Smooth muscle cell of the brain vasculature (primary cell): Measurements from ENCODE around the gene BHLHA15.

Experiments used
- DNase-seq: peaks from one replicate; pipeline ENCODE4 v3.0.0-alpha.2; 2012; ENCODE audit warnings: low read depth, low spot score

Gene BHLHA15

DNA sequence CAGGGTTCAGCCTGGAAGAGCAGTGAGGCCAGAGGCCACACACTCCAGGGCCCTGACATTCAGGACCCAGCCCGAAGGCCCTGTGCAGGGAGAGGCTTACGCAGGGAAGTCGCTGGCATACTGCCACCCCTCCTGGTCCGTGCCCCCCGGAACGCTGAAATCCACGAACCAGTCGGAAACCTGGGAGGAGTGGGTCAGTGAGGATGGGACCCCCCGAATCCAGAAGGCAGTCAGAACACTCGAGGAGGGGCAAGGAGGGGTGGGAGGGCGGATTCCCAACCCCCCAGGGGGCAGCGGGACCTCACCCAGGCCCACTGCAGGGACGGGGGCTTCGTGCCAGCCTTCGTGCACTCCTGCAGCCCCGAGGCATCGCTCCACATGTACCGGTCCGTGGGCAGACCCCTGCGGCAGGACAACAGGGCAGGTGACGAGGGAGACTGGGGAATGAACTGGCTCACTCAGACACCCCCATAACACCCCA lies 13.5 kb downstream of the BHLHA15 start:
- no peak for DNase-seq

DNA sequence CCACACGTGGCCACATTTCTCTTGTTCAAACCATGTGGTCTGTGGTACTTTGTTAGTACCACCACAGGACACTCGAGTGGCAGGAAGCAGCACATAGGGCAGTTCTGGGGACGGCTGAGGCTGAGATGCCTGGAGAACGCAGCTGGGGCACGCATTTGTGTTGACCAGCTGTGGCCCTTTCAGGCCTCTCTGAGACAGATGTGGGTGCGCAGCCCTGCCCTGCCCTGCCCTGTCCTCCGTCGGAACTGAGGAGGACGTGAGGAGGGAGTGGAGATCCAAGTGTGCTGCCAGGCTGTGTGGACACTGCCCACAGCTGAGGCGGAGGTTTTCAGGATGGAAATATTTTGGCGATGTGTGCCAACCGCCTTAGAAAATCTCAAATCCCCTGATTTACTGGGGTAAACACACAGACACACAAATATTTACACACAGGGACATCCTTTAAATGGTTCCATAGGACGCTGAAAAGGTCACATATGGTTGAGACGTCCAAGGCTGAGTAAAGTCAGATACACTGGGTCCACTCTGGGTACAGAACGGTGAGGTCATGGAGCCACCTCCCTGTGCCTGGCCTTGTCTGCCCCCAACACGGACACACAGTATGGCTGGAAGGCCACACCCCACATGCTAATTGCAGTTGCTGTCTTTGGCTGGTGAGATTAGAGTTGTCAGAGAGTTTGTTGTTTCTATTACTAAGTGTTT lies 14.8 kb downstream of the BHLHA15 start:
- DNase-seq = no peak

DNA sequence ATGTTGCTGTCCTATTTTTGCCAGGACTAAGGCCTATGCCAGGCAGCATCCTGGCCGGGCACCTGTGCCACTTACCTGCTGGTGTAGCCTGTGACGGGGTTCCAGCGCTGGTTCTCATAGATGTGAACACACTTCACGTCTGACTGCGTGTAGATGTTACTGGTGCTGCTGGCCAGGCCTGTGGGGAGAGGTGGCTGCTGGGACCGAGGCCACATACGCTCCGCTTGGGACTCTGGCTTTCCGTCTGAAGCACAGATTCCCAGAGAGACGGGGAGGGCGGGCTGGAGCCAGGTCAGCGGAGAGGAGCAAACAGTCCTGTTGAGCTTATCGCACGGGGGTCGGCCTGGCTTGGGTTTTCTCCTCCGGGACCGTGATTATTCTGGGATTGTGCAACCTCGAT lies 16.7 kb downstream of the BHLHA15 start:
- no peak for DNase-seq

DNA sequence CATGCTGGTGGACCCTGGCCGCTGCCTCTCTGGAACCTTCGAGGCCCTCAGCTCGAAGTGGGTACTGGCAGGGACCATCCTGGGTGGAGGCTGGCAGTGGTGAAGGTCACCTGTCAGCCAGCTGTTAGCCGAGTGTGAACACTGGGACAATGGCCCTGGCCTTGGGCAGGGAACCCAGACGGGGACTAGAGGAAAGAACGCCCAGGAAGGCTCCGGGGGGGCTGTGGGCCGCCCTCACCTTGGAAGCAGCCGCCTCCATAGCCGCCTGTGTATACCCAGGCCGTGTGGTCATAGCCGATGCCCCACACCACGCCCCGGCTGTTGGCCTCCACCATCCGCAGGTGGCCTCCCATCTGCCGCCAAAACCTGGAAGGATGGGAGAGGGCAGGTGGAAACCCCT lies 17.6 kb downstream of the BHLHA15 start:
- no peak for DNase-seq

DNA sequence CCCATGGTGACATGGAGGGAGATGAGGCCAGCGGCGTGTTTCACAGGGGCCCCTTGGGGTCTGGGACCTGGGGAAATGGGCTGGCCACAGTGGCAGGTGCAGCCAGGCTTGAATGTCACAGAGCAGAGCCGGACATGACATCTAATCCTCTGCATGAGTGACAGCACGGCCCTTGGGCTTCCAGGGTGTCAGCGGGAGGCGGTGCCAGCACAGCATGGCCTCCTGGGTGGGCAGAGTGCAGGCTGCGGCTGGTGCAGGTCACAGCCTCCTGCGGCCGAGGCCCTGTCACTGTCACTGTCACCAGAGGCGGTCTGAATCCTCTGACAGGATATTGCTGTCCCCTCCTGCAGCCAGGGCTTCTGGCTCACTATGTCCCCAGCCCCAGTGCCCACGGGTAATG lies 18.2 kb downstream of the BHLHA15 start:
- no peak for DNase-seq

DNA sequence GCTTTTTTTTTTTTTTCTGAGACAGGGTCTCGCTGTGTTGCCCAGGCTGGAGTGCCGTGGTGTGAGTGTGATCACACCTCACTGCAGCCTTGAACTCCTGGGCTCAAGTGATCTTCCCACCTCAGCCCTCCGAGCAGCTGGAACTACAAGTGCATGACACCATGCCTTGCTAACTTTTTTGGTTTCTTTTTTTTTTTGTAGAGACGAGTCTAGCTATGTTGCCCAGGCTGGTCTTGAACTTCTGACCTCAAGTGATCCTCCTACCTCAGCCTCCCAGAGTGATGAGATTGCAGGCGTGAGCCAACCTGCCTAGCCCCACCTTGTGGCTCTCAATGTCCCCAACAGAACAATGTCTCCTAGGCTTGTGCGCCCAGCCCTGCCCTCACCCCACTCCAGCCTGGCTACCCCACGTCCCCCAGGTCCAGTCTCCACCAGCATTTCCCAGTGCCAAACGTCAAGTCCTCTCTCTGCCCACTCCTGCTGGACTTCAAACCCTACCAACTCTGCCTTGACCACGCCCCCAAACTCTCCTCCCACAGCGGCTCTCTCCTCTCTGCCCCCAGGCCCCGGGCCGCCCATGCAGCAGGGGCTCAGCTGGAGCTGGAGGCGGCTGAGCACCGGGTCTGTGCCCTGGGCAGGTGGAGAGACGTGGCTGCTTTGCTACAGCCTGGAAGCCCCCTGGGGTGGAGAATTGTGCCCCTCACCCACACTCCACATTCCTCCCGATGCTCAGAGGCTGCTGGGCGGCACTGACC lies 18.9 kb downstream of the BHLHA15 start:
- no peak for DNase-seq

DNA sequence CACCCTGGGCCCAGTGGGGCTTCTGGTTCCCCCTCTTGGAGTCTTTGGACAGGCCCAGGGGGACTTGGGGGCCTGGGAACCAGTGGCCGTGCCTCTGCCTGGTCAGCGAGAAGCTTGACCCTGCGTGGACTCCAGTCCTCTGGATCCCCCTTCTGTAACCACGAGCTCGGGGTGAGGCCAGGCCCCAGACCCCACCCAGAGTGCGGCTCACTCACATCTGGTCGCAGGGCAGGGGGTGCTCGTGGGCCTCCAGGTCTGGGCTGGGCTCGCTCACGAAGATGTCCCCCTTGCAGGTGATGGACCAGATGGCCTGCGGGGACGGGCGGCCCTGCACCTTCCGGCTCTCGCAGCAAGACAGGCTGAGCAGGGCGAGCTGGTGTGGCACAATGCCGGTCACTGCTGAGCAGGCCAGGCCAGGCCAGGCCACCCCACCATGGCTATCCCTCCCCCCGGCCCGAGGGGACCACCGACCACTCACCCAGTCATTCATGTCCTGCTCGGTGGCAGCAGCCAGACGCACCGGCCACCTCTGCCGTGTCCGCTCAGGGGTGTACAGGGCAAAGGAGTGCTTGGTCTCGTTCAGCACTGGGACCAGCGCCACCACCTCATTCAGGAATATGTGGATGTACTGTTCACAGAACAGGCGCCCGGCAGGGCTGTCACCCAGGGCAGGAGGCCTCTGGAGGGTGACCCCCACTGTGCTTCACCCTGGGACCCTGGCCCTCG lies 19.7 kb downstream of the BHLHA15 start:
- no peak for DNase-seq

DNA sequence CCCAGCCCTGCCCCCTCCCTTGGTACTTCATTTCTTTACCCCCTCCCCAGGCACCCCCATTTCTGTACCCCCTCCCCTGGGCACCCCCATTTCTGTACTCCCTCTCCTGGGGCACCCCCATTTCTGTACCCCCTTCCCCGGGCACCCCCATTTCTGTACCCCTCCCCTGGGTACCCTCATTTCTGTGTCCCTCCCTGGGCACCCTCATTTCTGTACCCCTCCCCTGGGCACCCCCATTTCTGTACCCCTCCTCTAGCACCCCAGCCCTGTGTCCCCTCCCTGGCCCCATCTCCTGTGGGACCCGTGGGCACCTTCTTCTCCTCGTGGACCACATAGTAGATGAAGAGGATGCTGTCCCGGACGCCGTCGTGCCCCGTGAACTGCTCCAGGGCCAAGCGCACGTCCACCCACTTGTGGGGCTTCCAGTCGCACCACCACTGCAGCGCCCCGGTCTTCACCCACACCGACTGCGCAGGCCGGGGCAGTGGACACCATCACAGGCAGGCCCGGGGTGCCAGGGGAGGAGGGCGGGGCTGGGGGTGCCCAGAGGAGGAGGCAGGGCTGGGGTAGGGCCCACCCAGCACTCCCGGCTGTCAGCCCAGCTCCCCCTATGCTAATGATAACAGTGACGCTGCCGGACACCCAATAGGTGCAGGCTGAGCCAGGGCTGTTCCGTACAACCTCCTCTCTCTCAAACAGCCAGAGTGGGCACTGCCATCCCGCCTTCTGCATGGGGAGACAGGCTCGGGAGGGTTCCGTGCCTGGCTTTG lies 20.4 kb downstream of the BHLHA15 start:
- no peak for DNase-seq

DNA sequence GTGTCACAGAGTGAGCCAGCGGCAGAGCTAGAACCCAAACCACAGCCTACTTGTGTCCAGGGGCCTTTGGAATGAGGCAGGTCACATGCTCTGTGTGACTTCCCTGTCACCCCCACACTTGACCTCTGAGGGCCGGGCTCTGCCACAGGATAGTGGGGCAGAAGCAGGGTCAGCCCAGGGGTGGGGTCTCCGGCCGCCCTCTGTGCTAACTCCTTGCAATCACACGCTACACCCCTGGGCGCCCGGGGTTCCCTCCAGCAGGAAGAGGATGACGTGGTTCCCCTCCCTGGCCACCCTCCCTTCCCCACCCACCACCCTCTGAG lies 21.0 kb downstream of the BHLHA15 start:
- no peak for DNase-seq

DNA sequence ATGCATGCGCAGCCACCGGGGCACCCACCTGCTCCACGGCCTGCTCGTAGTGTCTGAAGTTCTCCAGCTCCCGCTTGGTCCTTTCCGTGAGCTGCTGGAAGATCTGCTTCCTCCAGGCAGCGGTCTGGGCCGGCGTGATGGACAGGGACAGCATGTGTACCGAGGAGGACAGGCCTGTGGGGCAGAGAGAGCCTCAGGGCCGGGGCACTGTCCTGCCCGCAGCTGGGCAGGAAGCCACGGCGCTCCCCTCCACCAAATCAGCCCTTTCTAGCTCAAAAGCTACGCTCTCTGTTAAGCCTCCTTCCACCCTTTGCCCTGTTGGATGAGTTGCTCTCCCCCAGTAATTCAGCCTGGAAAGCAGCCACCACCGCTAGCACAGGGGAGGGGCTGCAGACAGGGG lies 21.6 kb downstream of the BHLHA15 start:
- no peak for DNase-seq

DNA sequence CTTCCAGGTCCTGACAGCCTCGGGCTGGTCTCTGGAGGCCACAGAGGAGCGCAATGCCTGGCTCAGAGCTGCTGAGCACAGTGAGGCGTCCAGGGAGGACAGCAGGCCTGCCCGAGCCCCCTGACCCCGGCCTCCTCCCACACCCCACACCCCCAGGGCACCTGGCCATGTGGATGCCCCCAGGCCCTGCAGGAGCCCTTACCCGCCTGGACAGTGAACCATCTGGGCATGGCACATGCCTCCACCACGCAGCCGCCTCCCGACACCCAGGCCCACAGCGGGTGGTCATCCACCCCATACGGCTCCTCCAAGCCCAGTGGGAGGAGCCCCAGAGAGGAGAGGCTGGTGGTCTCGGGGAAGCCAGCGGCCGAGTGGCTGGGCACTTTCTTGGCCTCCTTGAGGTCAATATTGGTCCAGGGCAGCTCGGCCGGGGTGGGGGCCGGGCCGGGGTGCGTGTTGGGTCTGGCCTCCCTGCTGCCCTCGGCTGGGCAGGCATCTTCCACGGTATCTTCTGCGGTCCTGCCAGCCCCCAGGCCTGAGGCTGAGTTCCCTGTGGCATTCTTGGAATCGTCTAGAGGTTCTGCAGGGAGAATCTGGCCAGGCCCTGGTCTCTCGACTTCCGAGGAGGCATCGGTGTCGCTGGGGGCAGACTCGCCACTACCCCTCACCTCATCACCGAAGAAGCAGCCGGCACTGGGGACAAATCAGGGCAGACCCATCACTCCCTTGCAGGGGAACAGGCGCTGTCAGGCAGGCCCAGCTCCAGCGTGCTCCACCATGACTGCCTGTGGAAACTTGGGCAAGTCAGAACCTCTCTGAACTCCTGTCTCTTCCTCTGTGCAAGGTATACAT lies 22.2 kb downstream of the BHLHA15 start:
- no peak for DNase-seq

DNA sequence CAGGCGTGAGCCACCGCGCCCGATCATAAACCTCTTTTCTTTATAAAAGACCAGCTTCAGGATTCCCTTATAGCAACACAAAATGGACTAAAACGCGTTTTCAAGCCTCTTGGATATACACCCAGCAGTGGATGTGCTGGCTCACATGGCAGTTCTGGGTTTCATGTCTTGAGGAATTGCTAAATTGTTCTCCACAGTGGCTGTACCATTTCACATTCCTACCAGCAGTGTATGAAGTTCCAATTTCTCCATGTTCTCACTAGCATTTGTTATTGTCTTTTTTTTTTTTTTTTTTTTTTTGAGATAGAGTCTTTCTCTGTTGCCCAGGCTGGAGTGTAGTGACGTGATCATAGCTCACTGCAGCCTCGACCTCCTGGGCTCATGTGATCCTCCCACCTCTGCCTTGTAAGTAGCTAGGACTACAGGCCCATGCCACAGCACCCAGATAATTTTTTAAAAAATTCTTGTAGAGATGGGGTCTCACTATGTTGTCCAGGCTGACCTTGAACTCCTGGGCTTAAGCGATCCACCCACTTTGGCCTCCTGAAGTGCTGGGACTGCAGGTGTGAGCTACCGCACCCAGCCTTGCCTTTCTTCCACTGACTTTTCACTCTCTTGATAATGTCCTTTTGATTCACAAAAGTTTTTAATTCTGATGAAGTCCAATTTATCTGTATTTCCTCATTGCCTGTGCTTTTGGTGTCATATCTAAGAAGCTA lies 23.3 kb downstream of the BHLHA15 start:
- no peak for DNase-seq

DNA sequence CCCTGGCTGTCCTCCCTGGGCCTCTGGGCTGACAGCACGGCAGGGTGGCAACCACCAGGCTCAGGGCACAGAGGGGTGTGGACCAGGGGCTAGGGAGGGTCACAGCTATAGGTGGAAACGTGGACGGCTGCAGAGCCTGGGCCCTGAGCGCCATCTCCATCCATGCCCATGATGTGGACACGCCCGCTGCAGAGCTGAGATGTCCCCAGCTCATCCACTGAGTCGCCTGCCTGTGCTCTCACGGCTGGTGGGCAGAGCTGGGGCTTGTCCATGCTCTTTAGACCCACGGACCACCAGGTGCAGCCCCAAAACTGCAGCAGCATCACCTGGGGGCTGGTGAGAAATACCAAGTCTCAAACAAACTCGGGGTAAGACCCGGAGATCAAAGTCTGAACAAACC lies 24.7 kb downstream of the BHLHA15 start:
- DNase-seq = no peak

DNA sequence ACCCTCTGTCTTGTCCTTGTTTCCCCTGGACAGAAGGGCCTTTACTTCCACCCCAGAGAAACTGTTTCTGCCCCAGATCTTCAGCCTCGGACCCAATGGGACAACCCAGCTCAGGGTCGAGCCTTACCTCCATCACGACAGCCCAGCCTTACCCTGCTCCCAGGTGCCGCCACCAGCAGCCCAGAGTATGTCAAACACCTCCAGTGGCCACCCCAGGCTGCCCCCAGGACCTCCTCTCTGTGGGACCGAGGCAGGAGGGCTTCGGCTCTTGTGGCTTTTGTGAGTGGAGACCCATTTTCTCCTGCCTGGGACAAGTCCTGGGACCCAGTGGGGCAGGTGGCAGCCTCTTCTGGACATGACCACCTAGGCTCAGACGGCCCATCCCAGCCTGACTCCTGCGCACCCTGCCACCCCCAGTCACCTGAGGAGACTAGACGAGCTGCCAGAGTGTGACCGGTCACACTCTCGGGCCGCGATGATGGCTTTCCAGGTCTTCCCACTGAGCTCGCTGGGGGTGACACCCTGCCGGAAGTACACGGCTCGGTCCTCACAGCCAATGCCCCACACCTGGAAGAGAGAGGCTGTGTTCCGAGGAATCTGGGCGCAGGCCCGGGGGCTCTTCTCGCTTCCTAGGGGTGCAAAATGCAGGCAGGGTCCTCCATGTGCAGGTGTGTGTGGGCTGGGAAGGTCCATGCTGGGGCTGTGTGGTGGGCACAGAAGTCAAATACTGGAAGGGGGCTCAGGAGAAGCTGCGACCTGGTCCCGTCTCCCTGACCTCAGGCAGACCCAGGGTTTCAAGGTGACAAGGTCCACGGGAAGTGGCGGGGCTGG lies 25.3 kb downstream of the BHLHA15 start:
- no peak for DNase-seq

DNA sequence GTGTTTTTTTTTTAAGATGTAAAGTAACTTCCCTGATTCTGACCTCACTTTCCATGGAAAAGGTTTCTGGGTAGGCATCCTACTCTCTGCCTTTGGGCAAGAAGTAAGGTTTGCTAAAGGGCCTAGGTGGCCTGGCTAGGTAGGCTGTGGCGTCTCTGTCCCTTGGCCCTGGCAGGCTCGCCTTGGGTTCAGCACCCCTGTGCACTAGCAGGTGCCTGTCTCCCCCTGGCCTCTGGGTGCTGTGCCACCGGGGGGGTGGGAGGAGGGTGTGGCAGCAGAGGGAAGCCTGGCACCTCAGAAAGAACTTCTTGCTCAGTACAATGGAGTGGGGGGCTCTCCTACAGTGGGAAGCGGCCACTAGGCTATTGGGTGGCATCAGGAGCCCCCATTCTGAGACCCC lies 26.8 kb downstream of the BHLHA15 start:
- DNase-seq = no peak

DNA sequence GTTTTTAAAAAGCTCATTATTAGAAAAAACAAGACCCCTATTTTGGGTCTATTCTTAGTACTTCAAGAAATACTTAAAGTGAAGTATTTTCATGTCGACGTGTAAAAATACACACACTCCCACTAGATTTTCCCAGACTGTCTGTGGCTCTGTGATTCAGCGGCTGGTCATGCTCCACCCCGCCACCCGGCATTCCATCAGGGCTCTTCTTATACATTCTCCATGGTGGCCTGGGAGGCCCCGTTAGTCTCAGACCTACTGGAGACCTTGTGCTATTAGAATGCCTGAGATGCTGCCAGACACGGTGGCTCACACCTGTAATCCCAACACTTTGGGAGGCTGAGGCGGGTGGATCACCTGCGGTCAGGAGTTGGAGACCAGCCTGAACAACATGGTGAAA lies 27.7 kb downstream of the BHLHA15 start:
- DNase-seq = no peak

DNA sequence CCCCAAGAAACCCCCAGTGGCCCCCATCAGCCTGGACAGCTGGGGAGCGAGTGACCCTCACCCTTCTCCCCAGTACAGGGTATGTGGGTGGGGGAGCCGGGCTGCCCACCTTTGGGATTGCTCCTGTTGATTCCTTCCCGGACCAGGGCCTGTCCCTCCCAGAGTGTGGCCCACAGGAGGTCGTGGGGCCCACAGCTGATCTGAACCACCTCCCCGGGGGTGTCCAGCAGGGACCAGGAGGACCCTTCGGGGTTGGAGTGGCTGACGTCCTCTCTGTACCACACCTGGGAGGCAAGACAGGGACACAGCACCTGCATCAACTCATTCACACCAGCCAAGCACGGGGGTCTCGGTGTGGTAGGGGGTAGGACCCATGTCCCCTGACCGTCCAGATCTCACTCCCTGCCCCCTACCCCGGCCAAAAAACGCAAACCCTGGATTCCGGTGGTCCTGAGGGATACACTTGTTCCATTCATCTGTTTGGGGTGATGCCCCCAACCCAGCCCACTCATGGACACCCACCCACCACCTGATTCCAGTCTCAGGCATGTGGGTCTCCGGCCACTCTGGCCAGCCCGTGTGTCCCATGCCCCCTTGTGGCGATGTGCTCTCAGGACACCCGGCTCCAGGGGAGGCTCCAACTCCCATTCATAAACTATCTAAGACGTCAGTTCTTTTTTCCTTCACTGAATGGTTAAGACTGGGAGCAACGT lies 29.9 kb downstream of the BHLHA15 start:
- no peak for DNase-seq

DNA sequence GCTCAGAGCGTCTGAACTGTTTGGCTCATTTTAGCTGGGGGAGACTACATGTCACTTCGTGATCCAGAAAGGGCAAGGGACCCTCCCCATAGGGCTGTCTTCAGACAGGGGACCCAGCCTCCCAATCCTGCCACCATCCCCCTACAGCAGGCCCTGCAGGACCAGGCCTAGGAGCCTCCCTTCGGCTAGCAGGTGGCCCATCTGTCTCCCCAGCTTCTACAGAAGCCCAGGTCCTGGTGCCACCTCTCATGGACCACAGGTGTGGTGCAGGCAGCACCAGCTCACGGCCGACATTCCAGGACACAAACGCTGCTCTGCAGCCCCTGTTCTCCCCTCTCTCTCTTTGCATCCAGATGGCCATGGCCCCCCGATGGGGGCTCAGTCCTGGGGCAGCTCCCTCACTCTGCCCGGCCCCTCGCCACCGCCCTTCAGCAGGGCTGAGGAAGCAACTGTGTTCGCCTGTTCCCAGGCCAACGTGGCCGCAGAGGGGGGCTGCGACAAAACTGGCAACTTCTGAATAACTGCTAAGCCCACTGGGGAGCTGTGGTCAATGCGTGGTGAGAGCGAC lies 30.5 kb downstream of the BHLHA15 start:
- no peak for DNase-seq

DNA sequence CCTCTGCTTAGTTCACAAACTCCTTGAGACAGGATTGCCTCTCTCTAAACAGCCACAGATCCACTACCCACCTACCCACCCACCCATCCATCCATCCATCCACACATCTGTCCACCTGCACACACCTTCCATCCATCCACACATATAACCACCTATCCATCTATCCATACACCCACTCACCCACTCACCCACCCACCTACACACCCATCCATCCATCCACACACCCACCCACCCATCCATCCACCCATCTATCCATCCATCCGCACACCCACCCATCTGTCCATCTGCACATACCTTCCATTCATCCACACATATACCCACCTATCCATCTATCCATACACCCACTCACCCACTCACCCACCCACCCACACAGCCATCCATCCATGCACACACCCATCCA lies 31.1 kb downstream of the BHLHA15 start:
- no peak for DNase-seq
